Smooth muscle cell (in vitro differentiated cells): ENCODE measurements around the gene KLF2. TPM values are rescaled to one million over a fixed set of nuclear protein-coding genes. Genes with fewer than 3 reads are reported as not detected.

Experiments
- DNase-seq: peaks from one replicate; lab custom pipeline; 2025; ENCODE audit not compliant: unreplicated experiment; lab: John Stamatoyannopoulos, UW
- H2AFZ ChIP-seq: fragments of 200-600 bp; sonication (generic); 2 replicates; pipeline ENCODE4 v1.6.0; 2016; ENCODE audit warnings: antibody characterized with exemption, low read depth, mild to moderate bottlenecking
- H3F3A ChIP-seq: fragments of 200-600 bp; sonication (generic); 2 replicates; pipeline ENCODE4 v1.6.0; 2017; ENCODE audit warnings: antibody characterized with exemption, low read depth
- H3K27ac ChIP-seq: fragments of 200-600 bp; sonication (generic); 2 replicates; pipeline ENCODE4 v1.5.1; 2016; ENCODE audit warnings: low read depth, mild to moderate bottlenecking
- H3K27me3 ChIP-seq: fragments of 200-600 bp; sonication (generic); 2 replicates; pipeline ENCODE4 v1.6.1; 2016; ENCODE audit warnings: low read depth, mild to moderate bottlenecking
- H3K36me3 ChIP-seq: fragments of 200-600 bp; sonication (generic); 2 replicates; pipeline ENCODE4 v1.5.1; 2016; ENCODE audit warnings: low read depth
- H3K4me1 ChIP-seq: fragments of 200-600 bp; sonication (generic); 2 replicates; pipeline ENCODE4 v1.5.1; 2016; ENCODE audit warnings: low read depth
- H3K4me2 ChIP-seq: fragments of 200-600 bp; sonication (generic); 2 replicates; pipeline ENCODE4 v1.6.0; 2016; ENCODE audit warnings: mild to moderate bottlenecking
- H3K4me3 ChIP-seq: fragments of 200-600 bp; sonication (generic); 2 replicates; pipeline ENCODE4 v1.5.1; 2016; ENCODE audit warnings: mild to moderate bottlenecking
- H3K79me2 ChIP-seq: fragments of 200-600 bp; sonication (generic); 2 replicates; pipeline ENCODE4 v1.6.0; 2016; ENCODE audit warnings: low read depth, mild to moderate bottlenecking
- H3K9ac ChIP-seq: fragments of 200-600 bp; sonication (generic); 2 replicates; pipeline ENCODE4 v1.6.0; 2016; ENCODE audit warnings: low read depth
- H3K9me3 ChIP-seq: fragments of 200-600 bp; sonication (generic); replicated peaks from 2 replicates; pipeline ENCODE4 v1.5.1; 2016; ENCODE audit warnings: low read depth
- H4K20me1 ChIP-seq: fragments of 200-600 bp; sonication (generic); 2 replicates; pipeline ENCODE4 v1.6.0; 2016; ENCODE audit warnings: low read depth
- WGBS: methylation state at CpG from one replicate; pipeline ENCODE4 v1.1.7; 2016; ENCODE audit warnings: low lambda C conversion rate; 5-methylcytosine and 5-hydroxymethylcytosine counted together
- polyA plus RNA-seq: library from polyadenylated mRNA; unstranded; fragments of >200 nt; fragmentation: Nextera tagmentation; extraction: Ambion mirVana; gene quantifications from 2 replicates; pipeline ENCODE4 v1.2.1, GENCODE V29; 2016
- total RNA-seq: library from RNA; depleted of rRNA; stranded (reverse); fragments of >200 nt; gene quantifications from 2 replicates; pipeline ENCODE4 v1.2.3, GENCODE V29; 2014
- TF ChIP-seq, protein P1 (sequence below): fragments of 200-600 bp; sonication (generic); IDR thresholded peaks from 2 replicates; pipeline ENCODE4 v1.5.1; 2017; ENCODE audit warnings: borderline replicate concordance, mild to moderate bottlenecking, antibody characterized with exemption; ENCODE audit not compliant: insufficient read depth, poor library complexity, severe bottlenecking

KLF2 gene
- total and polyA plus RNA-seq, 2 experiments from 2014 or later: 2.7 to 18.0 TPM

- no peak overlapping the region for H3K4me2 ChIP-seq
- H3K4me1 ChIP-seq: no peaks in the 10 kb centered on the region
- DNase-seq: no peak
- H4K20me1 ChIP-seq: peaks cover 11% of the 10 kb centered on the region
- no peak overlapping the region for H3K9ac ChIP-seq
- no peaks in the 10 kb centered on the region for H3K9me3 ChIP-seq
- no peaks in the 10 kb centered on the region for H3F3A ChIP-seq
- WGBS: 93% methylated on average over 18 of the region's 18 CpGs
- no peak overlapping the region for H3K4me3 ChIP-seq
- no peaks in the 10 kb centered on the region for H3K27me3 ChIP-seq
- H3K27ac ChIP-seq: no peak overlapping the region
- H3K79me2 ChIP-seq: no peaks in the 10 kb centered on the region
- no peak overlapping the region for H2AFZ ChIP-seq
- H3K36me3 ChIP-seq: no peaks in the 10 kb centered on the region
- TF ChIP-seq, protein P1, sequence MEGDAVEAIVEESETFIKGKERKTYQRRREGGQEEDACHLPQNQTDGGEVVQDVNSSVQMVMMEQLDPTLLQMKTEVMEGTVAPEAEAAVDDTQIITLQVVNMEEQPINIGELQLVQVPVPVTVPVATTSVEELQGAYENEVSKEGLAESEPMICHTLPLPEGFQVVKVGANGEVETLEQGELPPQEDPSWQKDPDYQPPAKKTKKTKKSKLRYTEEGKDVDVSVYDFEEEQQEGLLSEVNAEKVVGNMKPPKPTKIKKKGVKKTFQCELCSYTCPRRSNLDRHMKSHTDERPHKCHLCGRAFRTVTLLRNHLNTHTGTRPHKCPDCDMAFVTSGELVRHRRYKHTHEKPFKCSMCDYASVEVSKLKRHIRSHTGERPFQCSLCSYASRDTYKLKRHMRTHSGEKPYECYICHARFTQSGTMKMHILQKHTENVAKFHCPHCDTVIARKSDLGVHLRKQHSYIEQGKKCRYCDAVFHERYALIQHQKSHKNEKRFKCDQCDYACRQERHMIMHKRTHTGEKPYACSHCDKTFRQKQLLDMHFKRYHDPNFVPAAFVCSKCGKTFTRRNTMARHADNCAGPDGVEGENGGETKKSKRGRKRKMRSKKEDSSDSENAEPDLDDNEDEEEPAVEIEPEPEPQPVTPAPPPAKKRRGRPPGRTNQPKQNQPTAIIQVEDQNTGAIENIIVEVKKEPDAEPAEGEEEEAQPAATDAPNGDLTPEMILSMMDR: no peak
Observed at GRCh38 chr19:16371540-16371986, 46.9 kb downstream of the KLF2 start.

DNA sequence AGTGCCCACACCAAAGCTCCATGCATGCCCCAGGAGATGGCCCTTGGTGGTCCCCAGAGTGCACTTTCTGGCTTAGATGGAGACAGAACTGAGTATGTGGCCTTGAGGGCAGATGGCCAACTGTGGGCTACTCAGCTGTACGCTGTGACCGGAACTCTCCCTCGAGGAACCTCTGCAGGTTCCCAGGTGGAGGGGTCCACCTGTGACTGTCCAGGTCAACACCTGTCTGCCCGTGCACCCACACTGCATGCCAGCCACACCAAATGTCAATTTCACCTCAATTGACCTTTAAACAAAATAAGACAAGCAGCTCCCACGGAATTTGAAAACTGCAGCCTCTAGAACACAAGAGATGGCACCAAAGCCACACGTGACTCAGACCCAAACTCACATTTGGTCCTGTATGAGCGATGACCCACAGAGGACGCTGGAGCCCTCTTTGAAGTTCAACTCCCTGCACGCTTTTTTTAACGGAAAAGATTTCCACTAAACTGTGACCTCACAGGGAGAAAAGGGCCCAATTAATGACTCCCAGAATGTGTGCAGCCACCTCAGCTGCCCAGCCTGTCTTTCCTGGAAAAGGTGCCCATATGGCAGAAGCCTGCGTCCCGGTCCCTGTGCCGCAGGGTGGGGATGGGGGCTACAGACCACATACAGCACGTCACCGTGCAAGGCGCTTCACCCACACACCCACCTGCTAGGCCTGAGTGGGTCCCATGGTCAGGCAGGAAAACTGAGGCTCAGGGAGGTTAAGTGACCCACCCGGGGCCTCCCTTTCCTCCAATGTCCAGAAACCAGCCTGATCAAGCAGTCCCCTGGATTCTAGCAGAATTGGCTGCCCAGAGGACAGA lies 47.7 kb downstream of the KLF2 start:
- H3K27ac ChIP-seq: no peak overlapping the region
- H3K9me3 ChIP-seq: no peaks in the 10 kb centered on the region
- no peak for DNase-seq
- H3K4me1 ChIP-seq: no peaks in the 10 kb centered on the region
- no peak overlapping the region for H3K4me3 ChIP-seq
- no peak overlapping the region for H3K9ac ChIP-seq
- H4K20me1 ChIP-seq: peaks cover 11% of the 10 kb centered on the region
- TF ChIP-seq, protein P1: no peak
- H3K27me3 ChIP-seq: no peaks in the 10 kb centered on the region
- 89% methylated on average over 17 of the region's 17 CpGs for WGBS
- H3F3A ChIP-seq: no peaks in the 10 kb centered on the region
- no peak overlapping the region for H3K4me2 ChIP-seq
- no peak overlapping the region for H2AFZ ChIP-seq
- H3K36me3 ChIP-seq: no peaks in the 10 kb centered on the region
- H3K79me2 ChIP-seq: no peaks in the 10 kb centered on the region

DNA sequence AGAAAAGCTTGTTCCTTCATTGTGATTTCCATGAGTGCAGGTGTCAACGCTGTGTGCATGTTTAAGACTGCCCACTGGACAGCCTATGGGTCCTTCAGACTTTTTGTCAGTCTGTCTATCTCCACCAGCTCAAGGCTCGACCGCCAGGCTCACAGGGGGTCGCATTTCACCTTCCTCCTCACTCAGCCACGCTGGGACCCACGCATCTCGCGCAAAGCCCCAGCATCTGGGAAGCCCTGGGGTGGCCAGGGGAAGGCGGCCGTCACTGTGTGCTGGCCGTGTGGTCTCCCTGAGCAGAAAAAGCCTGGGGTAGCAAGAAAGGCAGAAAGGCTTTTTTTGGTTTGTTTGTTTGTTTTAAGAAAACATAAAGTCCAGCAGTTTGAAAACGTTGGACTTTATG lies 48.5 kb downstream of the KLF2 start:
- Histone ChIP-seq H3K4me1 (no peaks in the 10 kb centered on the region), H3F3A (no peaks in the 10 kb centered on the region), H3K9ac (no peak overlapping the region), H3K79me2 (no peaks in the 10 kb centered on the region), H3K4me3 (no peak overlapping the region), H2AFZ (no peak overlapping the region), H3K4me2 (no peak overlapping the region), H3K27ac (no peak overlapping the region), H4K20me1 (peaks cover 11% of the 10 kb centered on the region), H3K36me3 (no peaks in the 10 kb centered on the region), H3K9me3 (no peaks in the 10 kb centered on the region), H3K27me3 (no peaks in the 10 kb centered on the region)
- WGBS: 92% methylated on average over 12 of the region's 12 CpGs
- TF ChIP-seq, protein P1: no peak
- no peak for DNase-seq
